HG03196 (cell line): ENCODE data around the gene SNUPN.

Experiments
- ATAC-seq: cut with Tn5 transposase; IDR thresholded peaks from one replicate; pipeline ENCODE4 v1.9.1; 2021; ENCODE audit not compliant: unreplicated experiment

Gene SNUPN

DNA sequence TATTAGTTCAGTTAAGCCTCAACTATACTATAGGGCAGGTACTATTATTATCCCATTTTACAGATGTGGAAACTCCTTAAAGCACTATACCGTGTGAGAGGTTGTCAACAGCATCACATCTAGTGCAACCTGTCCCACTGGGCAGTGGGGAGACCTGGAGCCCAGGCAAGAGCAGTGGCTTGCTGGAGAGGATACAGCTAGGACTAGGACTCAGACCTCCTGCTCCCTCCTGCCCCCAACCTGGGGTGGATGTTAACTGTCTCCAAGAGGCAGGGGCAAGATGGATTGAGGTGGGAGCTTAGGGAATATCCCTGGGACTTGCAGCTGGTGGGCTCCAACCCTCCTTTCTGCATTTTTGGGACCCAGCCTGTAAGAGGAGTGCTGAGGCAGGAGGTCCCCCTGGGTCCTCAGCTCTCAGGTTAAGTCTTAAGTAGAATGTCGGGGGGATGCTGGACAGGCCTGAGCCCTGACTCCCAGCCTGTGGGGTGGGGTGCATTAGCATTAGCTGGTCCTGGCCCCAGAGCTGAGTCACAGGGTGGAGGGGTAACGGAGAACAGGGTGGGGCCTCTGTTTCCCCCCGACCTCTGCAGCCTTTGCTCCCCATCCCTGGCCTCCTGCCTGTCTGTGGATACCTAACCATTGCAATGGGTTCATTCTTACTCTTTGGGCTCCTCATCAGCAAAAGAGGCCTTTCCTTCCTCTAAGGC is 28.8 kb upstream of the SNUPN start:
- ATAC-seq: no peak

DNA sequence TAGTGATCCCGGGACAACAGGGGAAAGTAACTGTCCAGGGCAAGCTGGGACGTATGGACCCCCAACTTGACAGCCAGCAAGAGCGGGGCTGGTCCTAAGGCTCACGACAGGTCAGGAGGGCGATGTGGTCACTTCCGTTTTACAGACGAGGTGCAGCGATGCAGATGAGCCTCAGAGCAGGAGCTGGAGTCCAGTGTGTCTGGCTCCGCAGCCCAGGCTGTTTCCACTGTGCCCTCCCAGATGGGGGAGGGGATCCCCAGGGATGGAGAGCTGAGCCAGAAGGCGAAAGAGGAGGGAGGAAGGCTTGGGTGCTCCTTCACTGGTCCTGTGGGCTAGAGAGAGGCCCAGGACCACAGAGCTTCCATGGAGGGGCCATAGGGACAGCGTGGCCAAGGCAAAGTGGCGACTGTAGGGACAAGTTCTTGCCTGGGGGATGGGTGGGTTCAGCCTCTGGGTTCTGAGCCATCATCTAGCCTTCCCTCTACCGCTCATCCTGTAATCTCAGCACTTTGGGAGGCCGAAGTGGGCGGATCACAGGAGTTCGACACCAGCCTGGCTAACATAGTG is 27.9 kb upstream of the SNUPN start:
- ATAC-seq: no peak

GRCh38 chr15:75651810-75652543 is 26.5 kb upstream of the SNUPN start:
- ATAC-seq: no peak

DNA sequence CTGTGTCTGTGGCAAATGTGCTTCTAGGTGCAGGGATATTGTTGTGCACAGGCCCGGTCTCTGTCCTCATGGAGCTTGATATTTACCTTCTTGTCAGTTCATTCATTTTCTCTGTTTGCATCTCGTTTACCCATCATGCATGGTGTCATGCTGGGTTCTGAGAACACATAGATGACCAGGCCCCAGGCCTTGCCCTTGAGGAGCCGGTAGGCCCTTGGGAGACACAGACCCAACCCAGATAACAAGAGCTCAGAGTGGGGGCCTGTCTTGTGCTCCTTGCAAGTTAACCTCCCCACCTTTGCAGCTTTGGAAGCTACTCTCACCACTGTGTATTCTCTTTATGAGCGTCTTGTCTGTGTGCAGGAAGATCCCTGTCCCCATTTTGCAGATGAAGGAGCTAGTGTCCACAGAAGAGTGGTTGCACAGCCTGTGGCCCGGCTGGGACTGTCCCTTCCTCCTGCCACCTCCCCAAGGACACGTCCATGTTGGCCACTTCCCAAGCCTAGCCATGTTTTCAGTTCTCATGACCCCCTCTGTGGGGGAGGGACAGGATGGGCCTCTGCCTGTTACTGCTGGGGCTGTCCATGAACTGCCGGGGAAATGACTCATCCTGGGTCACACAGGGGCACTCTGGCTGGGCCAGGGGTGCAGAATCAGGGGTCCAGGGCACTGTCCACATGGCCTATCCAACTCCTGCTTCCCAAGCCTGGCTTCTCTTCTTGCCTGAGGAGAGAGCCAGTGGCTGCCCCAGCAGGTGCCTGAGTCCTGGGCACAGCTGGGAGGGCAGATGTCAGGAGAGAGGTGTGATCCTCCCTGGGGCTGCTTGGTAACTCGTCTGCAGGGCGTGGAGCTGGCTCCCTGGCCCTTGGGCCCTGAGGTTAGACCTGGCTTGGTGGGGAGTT is 25.6 kb upstream of the SNUPN start:
- ATAC-seq: no peak

DNA sequence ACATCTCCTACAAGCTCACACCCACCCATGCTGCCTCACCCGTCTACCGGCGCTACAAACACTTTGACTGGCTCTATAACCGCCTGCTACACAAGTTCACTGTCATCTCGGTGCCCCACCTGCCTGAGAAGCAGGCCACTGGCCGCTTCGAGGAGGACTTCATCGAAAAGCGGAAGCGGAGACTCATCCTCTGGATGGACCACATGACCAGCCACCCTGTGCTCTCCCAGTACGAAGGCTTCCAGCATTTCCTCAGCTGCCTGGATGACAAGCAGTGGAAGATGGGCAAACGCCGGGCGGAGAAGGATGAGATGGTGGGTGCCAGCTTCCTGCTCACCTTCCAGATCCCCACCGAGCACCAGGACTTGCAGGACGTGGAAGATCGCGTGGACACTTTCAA is 24.3 kb upstream of the SNUPN start:
- no peak for ATAC-seq

- no peak for ATAC-seq
These were observed 23.7 kb upstream of the SNUPN start for GRCh38 chr15:75649045-75649761.

DNA sequence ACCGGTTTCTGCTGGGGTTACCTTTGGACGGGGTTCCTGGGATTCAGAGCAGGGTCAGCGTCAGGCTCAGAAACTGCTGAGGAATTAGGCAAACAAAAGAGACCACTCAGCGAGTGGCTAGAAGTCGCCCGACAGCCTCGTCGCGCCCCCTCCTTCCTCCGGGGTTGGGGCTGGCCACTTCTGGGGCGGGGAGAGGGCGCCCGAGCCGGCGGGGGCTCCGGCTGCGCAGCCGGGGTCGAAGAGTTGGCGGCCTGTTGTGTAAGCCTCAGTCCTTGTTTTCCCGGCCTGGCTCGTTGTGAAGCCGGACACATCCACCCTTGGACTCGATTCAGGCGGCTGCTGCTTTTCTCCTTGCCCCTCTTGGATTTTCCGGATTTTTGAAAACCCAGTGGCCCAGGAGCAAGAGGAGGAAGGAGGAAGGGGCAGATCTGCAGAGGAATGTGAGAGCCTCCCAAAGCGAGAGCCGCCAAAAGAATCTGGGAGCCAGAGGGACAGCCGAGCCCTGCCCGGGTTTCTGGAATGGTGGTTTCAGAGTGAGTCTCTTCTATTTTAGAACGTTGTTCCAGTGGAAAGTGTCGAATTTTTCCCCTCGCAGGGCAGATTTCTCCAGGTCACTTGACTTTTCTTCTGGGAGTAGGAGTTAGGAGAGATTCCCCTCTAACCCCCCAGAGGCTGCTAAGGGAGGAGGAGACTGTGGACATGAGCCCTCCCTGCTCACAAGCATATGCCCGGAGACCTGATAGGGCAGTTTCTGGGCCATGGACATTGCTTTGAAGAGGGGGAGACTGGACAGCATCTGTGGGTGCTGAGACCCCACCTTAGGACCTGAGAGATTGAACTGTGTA is 22.9 kb upstream of the SNUPN start:
- no peak for ATAC-seq

GRCh38 chr15:75647370-75648155 is 22.0 kb upstream of the SNUPN start, which contains the start of gene SNX33:
Gene SNX33, plus strand, starts transcription at chr15:75647912. Its CDS starts 1,191 bp downstream, at chr15:75649103.
- no peak for ATAC-seq

- ATAC-seq: no peak
These were observed 21.4 kb upstream of the SNUPN start for GRCh38 chr15:75646944-75647364.

GRCh38 chr15:75646112-75646943 is 20.8 kb upstream of the SNUPN start:
- no peak for ATAC-seq

- ATAC-seq: no peak
These were observed 18.9 kb upstream of the SNUPN start for GRCh38 chr15:75644376-75644775.

DNA sequence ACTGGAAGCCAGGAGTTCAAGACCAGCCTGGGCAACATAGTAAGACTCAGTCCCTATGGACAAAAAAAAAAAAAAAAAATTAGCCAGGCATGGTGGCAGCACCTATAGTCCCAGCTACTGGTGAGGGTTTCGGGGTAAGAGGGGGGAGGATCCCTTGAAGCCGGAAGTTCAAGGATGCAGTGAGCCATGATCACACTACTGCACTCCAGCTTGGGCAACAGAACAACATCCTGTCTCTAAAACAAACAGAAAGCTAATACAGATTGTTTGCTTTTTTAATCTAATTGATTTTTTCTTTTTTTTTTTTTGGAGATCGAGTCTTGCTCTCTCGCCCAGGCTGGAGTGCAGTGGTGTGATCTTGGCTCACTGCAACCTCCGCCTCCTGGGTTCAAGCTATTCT is 16.1 kb upstream of the SNUPN start:
- no peak for ATAC-seq

DNA sequence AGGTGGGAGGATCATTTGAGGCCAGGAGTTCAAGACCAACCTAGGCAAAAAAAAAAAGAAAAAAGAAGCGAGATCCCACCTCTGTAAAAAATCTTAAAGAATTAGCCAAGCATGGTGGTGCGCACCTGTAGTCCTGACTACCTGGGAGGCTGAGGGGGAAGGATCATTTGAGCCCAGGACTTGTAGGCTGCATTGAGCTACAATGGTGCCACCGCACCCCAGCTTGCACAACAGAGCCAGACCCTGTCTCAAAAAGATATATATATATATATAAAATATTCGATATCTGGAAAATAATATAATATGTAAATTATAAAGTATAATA is 15.6 kb upstream of the SNUPN start:
- ATAC-seq: no peak

GRCh38 chr15:75640483-75641178 is 15.1 kb upstream of the SNUPN start:
- ATAC-seq: peak; percentile 27

DNA sequence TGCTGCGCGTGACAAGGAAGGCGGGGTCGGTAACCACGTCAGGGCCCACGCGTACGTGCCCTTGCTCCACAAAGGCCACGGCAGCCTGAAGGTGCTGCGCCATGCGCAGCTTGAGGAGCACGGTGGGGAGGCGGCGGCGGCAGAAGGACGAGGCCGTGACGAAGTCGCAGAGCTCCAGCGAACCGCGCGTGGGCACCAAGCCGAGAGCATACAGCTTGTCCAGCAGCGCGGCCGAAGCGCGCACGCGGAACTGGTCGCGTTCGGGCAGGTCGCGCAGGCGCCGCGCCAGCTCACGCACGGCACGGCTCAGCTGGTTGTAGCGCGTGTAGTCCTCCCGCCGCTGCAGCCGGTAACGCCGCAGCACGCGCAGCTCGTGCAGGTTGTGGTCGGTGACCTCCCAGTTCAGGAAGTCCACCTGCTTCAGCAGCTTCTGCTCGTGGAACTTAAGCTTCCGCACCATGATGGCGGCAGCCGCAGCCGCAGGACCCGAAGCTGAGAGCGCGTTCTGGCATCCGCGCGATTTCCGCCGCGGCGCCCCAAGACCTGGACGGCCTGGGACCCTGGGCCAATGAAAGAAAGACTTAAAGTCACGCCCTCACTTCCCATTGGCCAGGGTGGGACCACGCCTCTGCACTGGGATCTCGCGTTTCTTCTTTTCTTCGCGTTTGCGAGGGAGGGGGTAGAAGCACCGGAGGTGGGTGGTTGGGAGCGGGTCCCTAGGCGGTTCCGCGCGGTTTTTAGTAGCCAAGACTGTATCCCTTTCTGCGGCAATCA is 14.4 kb upstream of the SNUPN start, which contains the start of gene IMP3:
TSS of gene IMP3 (minus strand) at position 516 of the 774 bp plus-strand sequence. CDS start at position 460, 56 bp downstream.
- ATAC-seq: peak; percentile 89

DNA sequence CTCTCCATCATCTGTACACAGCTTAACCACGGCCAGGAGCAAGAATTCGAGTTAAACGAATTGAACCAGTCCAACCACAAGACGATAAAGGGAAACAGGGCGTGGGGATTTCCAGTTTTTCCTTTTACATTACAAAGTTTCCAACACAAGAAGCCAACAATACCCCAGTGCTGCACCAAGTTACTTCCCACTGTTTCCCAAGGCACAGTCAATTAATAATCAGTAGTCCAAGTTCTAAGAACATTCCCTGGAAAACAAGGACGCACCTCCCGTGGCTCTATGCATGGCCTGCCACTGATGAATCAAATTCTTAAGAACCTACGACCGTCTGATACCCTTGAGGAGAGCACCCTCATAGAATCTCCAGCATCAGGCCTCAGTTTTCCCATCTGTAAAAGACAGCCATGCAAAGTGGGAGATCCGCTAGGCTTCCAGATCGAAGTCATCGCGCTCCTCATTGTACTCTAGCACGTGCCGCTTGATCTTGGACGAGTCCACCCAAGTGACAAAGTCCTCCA is 13.7 kb upstream of the SNUPN start:
- no peak for ATAC-seq
